HEK293 (cell line): ENCODE data around the gene LRP1B.

Experiments used
- EGR2 ChIP-seq: fragments of 450-650 bp; formaldehyde crosslinking; IDR thresholded peaks from 2 replicates; pipeline ENCODE4 v1.5.1; 2016; ENCODE audit warnings: low read depth, missing biosample characterization, missing genetic modification characterization
- FEZF1 ChIP-seq: fragments of 450-650 bp; formaldehyde crosslinking; IDR thresholded peaks from 2 replicates; pipeline ENCODE4 v1.5.1; 2016; ENCODE audit warnings: missing biosample characterization, missing genetic modification characterization
- GFI1B ChIP-seq: fragments of 450-650 bp; formaldehyde crosslinking; IDR thresholded peaks from 2 replicates; pipeline ENCODE4 v1.5.1; 2016; ENCODE audit warnings: missing biosample characterization, missing genetic modification characterization
- GLIS1 ChIP-seq: fragments of 450-650 bp; formaldehyde crosslinking; IDR thresholded peaks from 2 replicates; pipeline ENCODE4 v1.5.1; 2016; ENCODE audit warnings: missing biosample characterization, missing genetic modification characterization
- KLF1 ChIP-seq: fragments of 450-650 bp; formaldehyde crosslinking; IDR thresholded peaks from 2 replicates; pipeline ENCODE4 v1.5.1; 2016; ENCODE audit warnings: missing biosample characterization, missing genetic modification characterization
- KLF7 ChIP-seq: fragments of 450-650 bp; formaldehyde crosslinking; IDR thresholded peaks from 2 replicates; pipeline ENCODE4 v1.5.1; 2016; ENCODE audit warnings: missing biosample characterization, missing genetic modification characterization, borderline replicate concordance
- MZF1 ChIP-seq: fragments of 450-650 bp; formaldehyde crosslinking; IDR thresholded peaks from 2 replicates; pipeline ENCODE4 v1.5.1; 2017; ENCODE audit warnings: missing biosample characterization, missing genetic modification characterization, borderline replicate concordance
- OSR2 ChIP-seq: fragments of 450-650 bp; formaldehyde crosslinking; IDR thresholded peaks from 2 replicates; pipeline ENCODE4 v1.5.1; 2016; ENCODE audit warnings: missing biosample characterization, missing genetic modification characterization
- OVOL3 ChIP-seq: fragments of 450-650 bp; formaldehyde crosslinking; IDR thresholded peaks from 2 replicates; pipeline ENCODE4 v1.5.1; 2016; ENCODE audit warnings: missing biosample characterization, missing genetic modification characterization
- PRDM10 ChIP-seq: fragments of 450-650 bp; formaldehyde crosslinking; IDR thresholded peaks from 2 replicates; pipeline ENCODE4 v1.5.1; 2016; ENCODE audit warnings: missing biosample characterization, missing genetic modification characterization
- SP3 ChIP-seq: fragments of 450-650 bp; formaldehyde crosslinking; IDR thresholded peaks from 2 replicates; pipeline ENCODE4 v1.5.1; 2016; ENCODE audit warnings: missing biosample characterization, missing genetic modification characterization
- WT1 ChIP-seq: fragments of 450-650 bp; formaldehyde crosslinking; IDR thresholded peaks from 2 replicates; pipeline ENCODE4 v1.5.1; 2016; ENCODE audit warnings: missing biosample characterization, missing genetic modification characterization
- YY2 ChIP-seq: fragments of 450-650 bp; formaldehyde crosslinking; IDR thresholded peaks from 2 replicates; pipeline ENCODE4 v1.5.1; 2016; ENCODE audit warnings: missing biosample characterization, missing genetic modification characterization
- ZBTB48 ChIP-seq: fragments of 450-650 bp; formaldehyde crosslinking; IDR thresholded peaks from 2 replicates; pipeline ENCODE4 v1.5.1; 2016; ENCODE audit warnings: missing biosample characterization, missing genetic modification characterization
- ZBTB7A ChIP-seq: fragments of 450-650 bp; formaldehyde crosslinking; IDR thresholded peaks from 2 replicates; pipeline ENCODE4 v1.5.1; 2016; ENCODE audit warnings: low read depth, missing biosample characterization, missing genetic modification characterization
- ZFHX2 ChIP-seq: fragments of 450-650 bp; formaldehyde crosslinking; conservative IDR thresholded peaks from 2 replicates; pipeline ENCODE4 v1.5.1; 2016; ENCODE audit warnings: missing biosample characterization, missing genetic modification characterization
- ZNF10 ChIP-seq: fragments of 450-650 bp; formaldehyde crosslinking; IDR thresholded peaks from 2 replicates; pipeline ENCODE4 v1.5.1; 2017; ENCODE audit warnings: missing biosample characterization, missing genetic modification characterization
- ZNF155 ChIP-seq: fragments of 450-650 bp; formaldehyde crosslinking; IDR thresholded peaks from 2 replicates; pipeline ENCODE4 v1.5.1; 2016; ENCODE audit warnings: missing biosample characterization, missing genetic modification characterization
- ZNF175 ChIP-seq: fragments of 450-650 bp; formaldehyde crosslinking; IDR thresholded peaks from 2 replicates; pipeline ENCODE4 v1.5.1; 2016; ENCODE audit warnings: missing biosample characterization, missing genetic modification characterization
- ZNF19 ChIP-seq: fragments of 450-650 bp; formaldehyde crosslinking; IDR thresholded peaks from 2 replicates; pipeline ENCODE4; 2016; ENCODE audit warnings: missing biosample characterization, missing genetic modification characterization, low read depth
- ZNF221 ChIP-seq: fragments of 450-650 bp; formaldehyde crosslinking; IDR thresholded peaks from 2 replicates; pipeline ENCODE4 v1.5.1; 2017; ENCODE audit warnings: missing biosample characterization, missing genetic modification characterization, borderline replicate concordance
- ZNF248 ChIP-seq: fragments of 450-650 bp; formaldehyde crosslinking; IDR thresholded peaks from 2 replicates; pipeline ENCODE4 v1.5.1; 2017; ENCODE audit warnings: missing biosample characterization, missing genetic modification characterization
- ZNF266 ChIP-seq: fragments of 450-650 bp; formaldehyde crosslinking; IDR thresholded peaks from 2 replicates; pipeline ENCODE4 v1.5.1; 2016; ENCODE audit warnings: missing biosample characterization, missing genetic modification characterization, low read depth
- ZNF311 ChIP-seq: fragments of 450-650 bp; formaldehyde crosslinking; IDR thresholded peaks from 2 replicates; pipeline ENCODE4 v1.5.1; 2017; ENCODE audit warnings: missing biosample characterization, missing genetic modification characterization, borderline replicate concordance
- ZNF362 ChIP-seq: fragments of 450-650 bp; formaldehyde crosslinking; IDR thresholded peaks from 2 replicates; pipeline ENCODE4 v1.5.1; 2016; ENCODE audit warnings: missing biosample characterization, missing genetic modification characterization
- ZNF366 ChIP-seq: fragments of 450-650 bp; formaldehyde crosslinking; conservative IDR thresholded peaks from 2 replicates; pipeline ENCODE4 v1.5.1; 2016; ENCODE audit warnings: missing biosample characterization, missing genetic modification characterization
- ZNF391 ChIP-seq: fragments of 450-650 bp; formaldehyde crosslinking; IDR thresholded peaks from 2 replicates; pipeline ENCODE4 v1.5.1; 2016; ENCODE audit warnings: low read depth, missing biosample characterization, missing genetic modification characterization, borderline replicate concordance
- ZNF488 ChIP-seq: fragments of 450-650 bp; formaldehyde crosslinking; IDR thresholded peaks from 2 replicates; pipeline ENCODE4 v1.5.1; 2016; ENCODE audit warnings: missing biosample characterization, missing genetic modification characterization
- ZNF530 ChIP-seq: fragments of 450-650 bp; formaldehyde crosslinking; IDR thresholded peaks from 2 replicates; pipeline ENCODE4 v1.5.1; 2016; ENCODE audit warnings: low read depth, missing biosample characterization, missing genetic modification characterization
- ZNF549 ChIP-seq: fragments of 450-650 bp; IDR thresholded peaks from 2 replicates; pipeline ENCODE4 v1.5.1; 2018; ENCODE audit warnings: missing biosample characterization, missing genetic modification characterization, mild to moderate bottlenecking, inconsistent platforms, moderate library complexity
- ZNF654 ChIP-seq: fragments of 450-650 bp; formaldehyde crosslinking; IDR thresholded peaks from 2 replicates; pipeline ENCODE4 v1.5.1; 2016; ENCODE audit warnings: low read depth, missing biosample characterization, missing genetic modification characterization
- ZNF677 ChIP-seq: fragments of 450-650 bp; IDR thresholded peaks from 2 replicates; pipeline ENCODE4 v1.5.0; 2018; ENCODE audit warnings: missing biosample characterization, mild to moderate bottlenecking, missing genetic modification characterization, moderate library complexity
- ZNF776 ChIP-seq: fragments of 450-650 bp; formaldehyde crosslinking; IDR thresholded peaks from 2 replicates; pipeline ENCODE4 v1.5.0; 2017; ENCODE audit warnings: missing biosample characterization, missing genetic modification characterization, borderline replicate concordance
- ZNF837 ChIP-seq: fragments of 450-650 bp; formaldehyde crosslinking; IDR thresholded peaks from 2 replicates; pipeline ENCODE4 v1.5.1; 2016; ENCODE audit warnings: missing biosample characterization, missing genetic modification characterization
- ZNF843 ChIP-seq: fragments of 450-650 bp; formaldehyde crosslinking; IDR thresholded peaks from 2 replicates; pipeline ENCODE4 v1.5.1; 2016; ENCODE audit warnings: missing biosample characterization, missing genetic modification characterization
- ZSCAN16 ChIP-seq: fragments of 450-650 bp; formaldehyde crosslinking; IDR thresholded peaks from 2 replicates; pipeline ENCODE4 v1.5.1; 2016; ENCODE audit warnings: missing biosample characterization, missing genetic modification characterization
- ZXDB ChIP-seq: fragments of 450-650 bp; formaldehyde crosslinking; IDR thresholded peaks from 2 replicates; pipeline ENCODE4 v1.5.1; 2016; ENCODE audit warnings: missing biosample characterization, missing genetic modification characterization

Gene LRP1B

GRCh38 chr2:140814141-140814540, 1316.7 kb downstream of the LRP1B start (continued):
- TF ChIP-seq ZNF362 (tag by site-specific recombination) (no peak), OSR2 (tag by site-specific recombination) (peak; percentile 30; the same call in 1 of the 2 replicates), FEZF1 (tag by site-specific recombination) (no peak), ZNF175 (tag by site-specific recombination) (no peak), ZNF311 (no peak), ZNF248 (tag by site-specific recombination) (no peak), MZF1 (tag by site-specific recombination) (0 out of 2 replicates have a peak, but pooled peaks have one; percentile 44), ZBTB48 (no peak), ZSCAN16 (tag by site-specific recombination) (no peak), ZNF266 (tag by site-specific recombination) (no peak), ZNF391 (tag by site-specific recombination) (no peak), KLF7 (tag by site-specific recombination) (no peak), ZNF488 (no peak), WT1 (tag by site-specific recombination) (0 out of 2 replicates have a peak, but pooled peaks have one; percentile 21), ZNF837 (tag by site-specific recombination) (no peak), ZNF366 (peak; percentile 45), YY2 (tag by site-specific recombination) (no peak), ZNF654 (tag by site-specific recombination) (no peak), ZNF776 (no peak), ZNF549 (tag by site-specific recombination) (no peak), OVOL3 (tag by site-specific recombination) (no peak), ZNF155 (tag by site-specific recombination) (no peak), GFI1B (tag by site-specific recombination) (no peak), ZNF530 (tag by site-specific recombination) (no peak), ZNF19 (tag by site-specific recombination) (no peak), ZNF10 (no peak), ZBTB7A (no peak), KLF1 (tag by site-specific recombination) (no peak), EGR2 (no peak), ZXDB (0 out of 2 replicates have a peak, but pooled peaks have one; percentile 30), ZNF677 (tag by site-specific recombination) (no peak), PRDM10 (tag by site-specific recombination) (no peak), ZNF843 (tag by site-specific recombination) (peak; percentile 77), ZNF221 (tag by site-specific recombination) (no peak), GLIS1 (tag by site-specific recombination) (peak; percentile 26; the same call in 1 of the 2 replicates), SP3 (tag by site-specific recombination) (no peak), ZFHX2 (tag by site-specific recombination) (no peak)
